Tibial nerve (tissue), 4 donors: ENCODE results near the gene TUBGCP2.

Source experiments
- EP300 ChIP-seq, 2 donors: sonication (generic); formaldehyde crosslinking; IDR thresholded peaks; one replicate each; pipeline ENCODE4 v1.6.1; 2017; ENCODE audit warnings: antibody characterized with exemption in 2 of 2, mild to moderate bottlenecking in 1 of 2
- POLR2A ChIP-seq, 2 donors: fragments of 450-650 bp; IDR thresholded peaks; one replicate each; pipeline ENCODE4 v1.6.1; 2017; ENCODE audit warnings: antibody characterized with exemption in 2 of 2, mild to moderate bottlenecking in 2 of 2, moderate library complexity in 2 of 2
- TF ChIP-seq, protein P1 (sequence below), 5 experiments: fragments of 200-600 bp in 3 of 5; fragments of 450-650 bp in 2 of 5; sonication (generic) in 3 of 5; IDR thresholded peaks; one replicate each; pipeline ENCODE4 v1.5.1; 2016 to 2019; ENCODE audit warnings: antibody characterized with exemption in 5 of 5, mild to moderate bottlenecking in 3 of 5, moderate library complexity in 2 of 5

DNA sequence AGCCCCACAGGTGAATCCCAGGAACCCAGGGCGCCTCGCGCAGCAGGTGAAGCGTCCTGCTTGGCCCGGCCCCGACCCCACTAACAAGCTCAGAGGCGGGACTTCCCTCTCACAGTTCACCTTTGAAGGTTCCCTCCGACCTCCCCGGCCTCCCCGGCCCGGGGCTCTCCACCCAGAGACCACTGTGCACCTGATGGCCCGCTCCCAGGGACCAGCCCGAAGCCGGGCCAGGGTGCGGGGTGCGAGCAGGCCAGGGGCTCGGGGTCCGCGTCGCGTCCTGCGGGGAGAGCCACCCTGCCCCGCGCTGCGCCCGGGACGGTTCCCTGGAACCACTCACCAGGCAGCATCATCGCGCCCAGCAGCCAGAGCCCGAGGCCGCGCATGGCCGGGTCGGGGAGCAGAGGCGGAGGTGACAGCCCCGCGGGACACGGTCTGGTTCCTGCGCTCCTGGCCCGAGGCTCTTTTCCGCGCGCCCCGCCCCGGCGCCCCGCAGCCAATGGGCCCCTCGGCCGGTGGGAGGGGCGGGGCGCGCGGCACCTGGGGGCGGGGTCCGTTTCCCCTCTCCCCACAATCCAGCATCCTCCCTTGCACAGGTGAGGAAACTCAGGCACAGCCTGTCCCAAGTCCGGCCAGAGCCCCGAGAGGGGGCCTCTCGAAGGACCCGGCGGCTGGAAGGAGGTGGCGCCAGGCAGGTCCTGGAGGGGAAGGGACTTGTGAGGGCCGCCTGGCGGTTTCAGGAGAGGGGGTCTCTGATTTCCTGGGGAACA is 32.1 kb downstream of the TUBGCP2 start, which contains the start of gene ADAM8:
- no peak for TF ChIP-seq EP300 (IDR thresholded peaks at IDR 0.05)
- TF ChIP-seq, protein P1, sequence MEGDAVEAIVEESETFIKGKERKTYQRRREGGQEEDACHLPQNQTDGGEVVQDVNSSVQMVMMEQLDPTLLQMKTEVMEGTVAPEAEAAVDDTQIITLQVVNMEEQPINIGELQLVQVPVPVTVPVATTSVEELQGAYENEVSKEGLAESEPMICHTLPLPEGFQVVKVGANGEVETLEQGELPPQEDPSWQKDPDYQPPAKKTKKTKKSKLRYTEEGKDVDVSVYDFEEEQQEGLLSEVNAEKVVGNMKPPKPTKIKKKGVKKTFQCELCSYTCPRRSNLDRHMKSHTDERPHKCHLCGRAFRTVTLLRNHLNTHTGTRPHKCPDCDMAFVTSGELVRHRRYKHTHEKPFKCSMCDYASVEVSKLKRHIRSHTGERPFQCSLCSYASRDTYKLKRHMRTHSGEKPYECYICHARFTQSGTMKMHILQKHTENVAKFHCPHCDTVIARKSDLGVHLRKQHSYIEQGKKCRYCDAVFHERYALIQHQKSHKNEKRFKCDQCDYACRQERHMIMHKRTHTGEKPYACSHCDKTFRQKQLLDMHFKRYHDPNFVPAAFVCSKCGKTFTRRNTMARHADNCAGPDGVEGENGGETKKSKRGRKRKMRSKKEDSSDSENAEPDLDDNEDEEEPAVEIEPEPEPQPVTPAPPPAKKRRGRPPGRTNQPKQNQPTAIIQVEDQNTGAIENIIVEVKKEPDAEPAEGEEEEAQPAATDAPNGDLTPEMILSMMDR (IDR thresholded peaks at IDR 0.05): no peak
- TF ChIP-seq POLR2A (IDR thresholded peaks at IDR 0.05): no peak
